Measurements from ENCODE around the gene GOLT1A. TPM values are rescaled to one million over a fixed set of nuclear protein-coding genes. Genes with fewer than 3 reads are reported as not detected.
A peak's percentile ranks its signal among the peaks of the same experiment; 100 is the strongest.

Gene GOLT1A
- total RNA-seq, 1 donor from 2014 or later, result 0.50 TPM

DNA sequence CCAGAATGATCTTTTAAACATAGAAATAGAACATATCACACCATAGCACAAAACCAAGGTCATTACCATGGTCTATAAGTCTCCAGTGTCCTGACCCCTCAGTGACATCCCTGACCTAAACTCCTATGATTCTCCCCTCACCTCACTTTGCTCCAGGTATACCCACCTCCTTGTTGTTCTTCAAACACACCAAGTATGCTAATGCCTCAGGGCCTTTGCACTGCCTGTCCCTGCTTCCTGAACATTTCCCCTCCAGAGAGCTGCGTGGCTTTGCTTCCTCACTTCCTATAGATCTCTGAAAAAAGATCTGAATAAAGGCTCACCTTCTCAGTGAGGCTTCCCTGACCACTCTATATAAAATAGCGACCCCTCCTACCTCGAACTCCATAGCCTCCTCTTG lies 1.1 kb downstream of the GOLT1A start:
- Mint-ChIP-seq H3K27me3 (ENCODE audit: low read depth, unreplicated experiment) (peaks cover 35% of the 10 kb centered on the region), H3K36me3 (ENCODE audit: low read depth, unreplicated experiment) (no peaks in the 10 kb centered on the region), H3K4me1 (ENCODE audit: low read depth, unreplicated experiment) (peaks cover 4% of the 10 kb centered on the region), H3K27ac (ENCODE audit: unreplicated experiment) (no peak overlapping the region), H3K4me3 (ENCODE audit: unreplicated experiment) (no peak overlapping the region), H3K9me3 (ENCODE audit: unreplicated experiment) (no peaks in the 10 kb centered on the region)
- Histone ChIP-seq H3K36me3 (ENCODE audit: insufficient read depth, low read length) (no peaks in the 10 kb centered on the region), H3K9ac (ENCODE audit: low read length) (no peak overlapping the region), H2AFZ (ENCODE audit: low read depth, low read length) (no peak overlapping the region), H3K27ac (ENCODE audit: low read depth, low read length) (no peak overlapping the region), H4K20me1 (ENCODE audit: insufficient read depth, low read length) (no peaks in the 10 kb centered on the region), H3K4me3 (ENCODE audit: insufficient read depth, low read depth, low read length) (no peak overlapping the region), H3K79me2 (ENCODE audit: insufficient read depth, low read length) (no peaks in the 10 kb centered on the region), H3K9me3 (ENCODE audit: insufficient read depth, low read depth, low read length) (no peaks in the 10 kb centered on the region), H3K4me1 (ENCODE audit: insufficient read depth, low read length) (peaks cover 4% of the 10 kb centered on the region), H3K27me3 (ENCODE audit: insufficient read depth, low read length) (no peaks in the 10 kb centered on the region), H3K4me2 (ENCODE audit: low read length) (no peak overlapping the region)
- no peak for DNase-seq (ENCODE audit: low read depth)
- FAIRE-seq, result no peak
- TF ChIP-seq, protein P1, sequence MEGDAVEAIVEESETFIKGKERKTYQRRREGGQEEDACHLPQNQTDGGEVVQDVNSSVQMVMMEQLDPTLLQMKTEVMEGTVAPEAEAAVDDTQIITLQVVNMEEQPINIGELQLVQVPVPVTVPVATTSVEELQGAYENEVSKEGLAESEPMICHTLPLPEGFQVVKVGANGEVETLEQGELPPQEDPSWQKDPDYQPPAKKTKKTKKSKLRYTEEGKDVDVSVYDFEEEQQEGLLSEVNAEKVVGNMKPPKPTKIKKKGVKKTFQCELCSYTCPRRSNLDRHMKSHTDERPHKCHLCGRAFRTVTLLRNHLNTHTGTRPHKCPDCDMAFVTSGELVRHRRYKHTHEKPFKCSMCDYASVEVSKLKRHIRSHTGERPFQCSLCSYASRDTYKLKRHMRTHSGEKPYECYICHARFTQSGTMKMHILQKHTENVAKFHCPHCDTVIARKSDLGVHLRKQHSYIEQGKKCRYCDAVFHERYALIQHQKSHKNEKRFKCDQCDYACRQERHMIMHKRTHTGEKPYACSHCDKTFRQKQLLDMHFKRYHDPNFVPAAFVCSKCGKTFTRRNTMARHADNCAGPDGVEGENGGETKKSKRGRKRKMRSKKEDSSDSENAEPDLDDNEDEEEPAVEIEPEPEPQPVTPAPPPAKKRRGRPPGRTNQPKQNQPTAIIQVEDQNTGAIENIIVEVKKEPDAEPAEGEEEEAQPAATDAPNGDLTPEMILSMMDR (IDR thresholded peaks at IDR 0.05; ENCODE audit: insufficient read depth, low read depth, low read length), result no peak
- no peak for TF ChIP-seq EZH2 (IDR thresholded peaks at IDR 0.05; ENCODE audit: insufficient read depth, low read length)

DNA sequence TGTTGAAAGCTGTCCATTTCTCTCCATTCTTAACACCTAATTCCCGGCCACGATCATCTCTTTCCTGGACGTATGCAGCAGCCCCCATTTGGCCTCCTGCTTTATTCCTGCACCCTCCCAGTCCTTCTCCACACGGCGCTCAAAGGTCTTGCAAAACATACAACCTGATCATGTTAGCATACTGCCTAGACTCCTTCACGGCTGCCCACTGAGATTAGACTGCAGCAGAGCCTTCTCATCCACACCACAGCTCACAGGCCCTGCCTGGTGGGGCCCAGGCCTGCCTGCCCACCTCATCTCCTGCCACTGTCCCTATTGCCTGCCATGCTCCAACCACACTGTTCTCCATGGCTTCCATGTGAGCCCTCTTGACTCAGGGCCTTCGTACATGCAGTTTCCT lies 2.7 kb downstream of the GOLT1A start:
- DNase-seq (ENCODE audit: low read depth), result no peak
- peaks cover 31% of the 10 kb centered on the region for H3K27me3 Mint-ChIP-seq (ENCODE audit: low read depth, unreplicated experiment)

DNA sequence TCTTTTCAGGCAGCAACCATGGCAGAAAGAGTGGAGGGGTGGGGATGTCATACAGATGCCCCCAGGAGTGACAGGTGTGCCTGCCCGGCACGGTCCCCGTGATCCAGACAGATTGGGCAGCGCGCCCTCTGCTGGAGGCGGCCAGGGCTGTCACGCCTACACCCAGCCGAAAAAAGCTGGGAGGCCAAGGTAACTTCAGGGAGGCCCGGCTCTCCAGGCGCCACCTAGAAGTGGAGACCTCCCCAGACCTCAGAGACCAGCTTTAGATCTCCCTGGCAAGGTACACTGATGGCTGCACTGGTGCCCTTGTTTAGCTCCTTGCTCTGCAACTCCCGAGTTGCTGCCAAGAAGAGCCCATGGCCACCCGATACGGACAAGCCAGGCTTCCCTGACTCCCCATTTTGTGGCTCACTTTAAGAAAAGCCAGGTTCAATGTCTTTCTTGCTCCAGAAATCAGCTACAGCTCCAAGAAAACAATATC lies 6.6 kb downstream of the GOLT1A start:
- Histone ChIP-seq H3K36me3 (ENCODE audit: insufficient read depth, low read length) (no peaks in the 10 kb centered on the region), H3K9me3 (ENCODE audit: insufficient read depth, low read depth, low read length) (no peaks in the 10 kb centered on the region), H3K27ac (ENCODE audit: low read depth, low read length) (no peak overlapping the region), H3K4me1 (ENCODE audit: insufficient read depth, low read length) (no peaks in the 10 kb centered on the region), H3K27me3 (ENCODE audit: insufficient read depth, low read length) (peaks cover 7% of the 10 kb centered on the region), H3K4me3 (ENCODE audit: insufficient read depth, low read depth, low read length) (no peak overlapping the region), H4K20me1 (ENCODE audit: insufficient read depth, low read length) (no peaks in the 10 kb centered on the region), H3K9ac (ENCODE audit: low read length) (no peak overlapping the region), H3K4me2 (ENCODE audit: low read length) (no peak overlapping the region), H3K79me2 (ENCODE audit: insufficient read depth, low read length) (no peaks in the 10 kb centered on the region), H2AFZ (ENCODE audit: low read depth, low read length) (no peak overlapping the region)
- no peaks in the 10 kb centered on the region for H3K9me3 Mint-ChIP-seq (ENCODE audit: unreplicated experiment)
- TF ChIP-seq, protein P1 (IDR thresholded peaks at IDR 0.05; ENCODE audit: insufficient read depth, low read depth, low read length), result peak; percentile 70
- TF ChIP-seq EZH2 (IDR thresholded peaks at IDR 0.05; ENCODE audit: insufficient read depth, low read length), result no peak
- peaks cover 19% of the 10 kb centered on the region for H3K27me3 Mint-ChIP-seq (ENCODE audit: low read depth, unreplicated experiment)
- no peak for DNase-seq (ENCODE audit: low read depth)
- FAIRE-seq, result no peak
- H3K27ac Mint-ChIP-seq (ENCODE audit: unreplicated experiment), result no peak overlapping the region
- no peaks in the 10 kb centered on the region for H3K36me3 Mint-ChIP-seq (ENCODE audit: low read depth, unreplicated experiment)
- H3K4me1 Mint-ChIP-seq (ENCODE audit: low read depth, unreplicated experiment), result no peaks in the 10 kb centered on the region
- no peak overlapping the region for H3K4me3 Mint-ChIP-seq (ENCODE audit: unreplicated experiment)

More for the DNA sequence above, 2.7 kb downstream of the GOLT1A start:
- Histone ChIP-seq H3K4me2 (ENCODE audit: low read length) (no peak overlapping the region), H4K20me1 (ENCODE audit: insufficient read depth, low read length) (no peaks in the 10 kb centered on the region), H3K4me1 (ENCODE audit: insufficient read depth, low read length) (peaks cover 4% of the 10 kb centered on the region), H2AFZ (ENCODE audit: low read depth, low read length) (no peak overlapping the region), H3K79me2 (ENCODE audit: insufficient read depth, low read length) (no peaks in the 10 kb centered on the region), H3K9me3 (ENCODE audit: insufficient read depth, low read depth, low read length) (no peaks in the 10 kb centered on the region), H3K27ac (ENCODE audit: low read depth, low read length) (no peak overlapping the region), H3K27me3 (ENCODE audit: insufficient read depth, low read length) (peaks cover 4% of the 10 kb centered on the region), H3K4me3 (ENCODE audit: insufficient read depth, low read depth, low read length) (no peak overlapping the region), H3K9ac (ENCODE audit: low read length) (no peak overlapping the region), H3K36me3 (ENCODE audit: insufficient read depth, low read length) (no peaks in the 10 kb centered on the region)
- H3K4me1 Mint-ChIP-seq (ENCODE audit: low read depth, unreplicated experiment), result peaks cover 4% of the 10 kb centered on the region
- H3K36me3 Mint-ChIP-seq (ENCODE audit: low read depth, unreplicated experiment), result no peaks in the 10 kb centered on the region
- no peak overlapping the region for H3K27ac Mint-ChIP-seq (ENCODE audit: unreplicated experiment)
- TF ChIP-seq EZH2 (IDR thresholded peaks at IDR 0.05; ENCODE audit: insufficient read depth, low read length), result no peak
- TF ChIP-seq, protein P1 (IDR thresholded peaks at IDR 0.05; ENCODE audit: insufficient read depth, low read depth, low read length), result no peak
- no peak overlapping the region for H3K4me3 Mint-ChIP-seq (ENCODE audit: unreplicated experiment)
- FAIRE-seq, result no peak
- no peaks in the 10 kb centered on the region for H3K9me3 Mint-ChIP-seq (ENCODE audit: unreplicated experiment)

Measured in astrocyte (in vitro differentiated cells and primary cell).